ENCODE measurements around the gene POC1A. TPM values are rescaled to one million over a fixed set of nuclear protein-coding genes. Genes with fewer than 3 reads are reported as not detected.

POC1A gene
- total RNA-seq, 1 donor from 2014 or later: 30.1 TPM

DNA sequence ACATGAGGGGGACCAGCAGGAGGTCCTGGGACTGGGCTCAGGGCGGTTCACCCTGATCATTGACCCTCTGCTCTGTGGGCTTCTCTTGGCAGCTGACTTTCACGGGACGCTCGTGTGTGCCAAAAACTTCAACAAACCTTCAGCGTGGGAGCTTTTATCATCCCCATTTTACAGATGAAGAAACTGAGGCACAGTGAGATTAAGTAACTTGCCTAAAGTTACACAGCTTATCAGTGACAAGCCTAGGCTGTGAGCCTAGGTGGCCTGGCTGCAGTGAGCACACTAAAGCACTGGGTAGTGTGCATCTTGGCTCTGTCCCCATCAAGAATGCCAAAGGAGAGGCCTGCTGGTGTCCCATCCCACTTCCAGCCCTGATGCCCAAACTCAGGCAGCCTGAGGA lies 74.3 kb downstream of the POC1A start:
- H3K9me3 Mint-ChIP-seq: no peaks in the 10 kb centered on the region
- H3K36me3 Mint-ChIP-seq (ENCODE audit: low read depth): peaks cover 2% of the 10 kb centered on the region
- no peak overlapping the region for H3K27ac Mint-ChIP-seq (ENCODE audit: unreplicated experiment)
- no peak overlapping the region for H3K4me3 Mint-ChIP-seq
- no peaks in the 10 kb centered on the region for H3K27me3 Mint-ChIP-seq (ENCODE audit: low read depth)
- no peak for DNase-seq (ENCODE audit: low read depth, low spot score)
- TF ChIP-seq, protein P1, sequence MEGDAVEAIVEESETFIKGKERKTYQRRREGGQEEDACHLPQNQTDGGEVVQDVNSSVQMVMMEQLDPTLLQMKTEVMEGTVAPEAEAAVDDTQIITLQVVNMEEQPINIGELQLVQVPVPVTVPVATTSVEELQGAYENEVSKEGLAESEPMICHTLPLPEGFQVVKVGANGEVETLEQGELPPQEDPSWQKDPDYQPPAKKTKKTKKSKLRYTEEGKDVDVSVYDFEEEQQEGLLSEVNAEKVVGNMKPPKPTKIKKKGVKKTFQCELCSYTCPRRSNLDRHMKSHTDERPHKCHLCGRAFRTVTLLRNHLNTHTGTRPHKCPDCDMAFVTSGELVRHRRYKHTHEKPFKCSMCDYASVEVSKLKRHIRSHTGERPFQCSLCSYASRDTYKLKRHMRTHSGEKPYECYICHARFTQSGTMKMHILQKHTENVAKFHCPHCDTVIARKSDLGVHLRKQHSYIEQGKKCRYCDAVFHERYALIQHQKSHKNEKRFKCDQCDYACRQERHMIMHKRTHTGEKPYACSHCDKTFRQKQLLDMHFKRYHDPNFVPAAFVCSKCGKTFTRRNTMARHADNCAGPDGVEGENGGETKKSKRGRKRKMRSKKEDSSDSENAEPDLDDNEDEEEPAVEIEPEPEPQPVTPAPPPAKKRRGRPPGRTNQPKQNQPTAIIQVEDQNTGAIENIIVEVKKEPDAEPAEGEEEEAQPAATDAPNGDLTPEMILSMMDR (conservative IDR thresholded peaks at IDR 0.05): no peak
- H3K4me1 Mint-ChIP-seq: peaks cover 7% of the 10 kb centered on the region

DNA sequence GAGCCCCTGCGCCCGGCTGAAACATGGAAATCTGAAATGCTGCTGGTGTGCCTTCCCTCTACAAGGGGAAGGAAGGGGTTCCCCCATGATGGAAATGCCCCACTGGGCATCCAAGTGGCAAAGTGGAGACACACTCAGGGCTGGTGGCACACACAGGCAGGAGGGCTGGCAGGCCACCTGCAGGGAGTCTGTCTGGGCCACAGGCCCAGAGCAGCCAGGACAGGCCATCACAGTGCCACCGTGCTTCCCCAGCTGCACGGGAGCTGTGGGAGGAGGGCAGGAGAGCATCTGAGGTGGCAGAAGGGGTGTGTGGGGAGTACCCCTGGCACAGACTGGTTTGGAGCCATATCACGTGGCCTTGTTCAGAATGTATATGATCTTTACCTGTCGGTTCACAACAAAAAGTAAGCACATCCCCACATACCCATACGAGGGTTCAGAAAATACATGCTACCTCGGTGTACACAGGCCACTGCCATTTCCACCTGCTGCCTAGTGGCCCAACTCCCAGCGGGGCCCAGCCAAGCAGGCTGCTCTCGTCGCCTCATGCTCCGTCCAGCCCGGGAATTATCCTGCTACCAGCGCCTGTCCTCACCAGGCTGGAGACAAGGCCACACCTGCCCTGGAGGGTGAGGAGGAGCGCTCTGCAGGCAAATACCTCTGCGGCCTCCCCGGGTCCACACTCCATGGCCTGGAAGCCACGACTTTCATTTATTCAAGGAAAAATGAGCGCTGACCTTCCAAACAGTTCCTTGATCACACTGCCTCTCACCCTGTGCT lies 75.3 kb downstream of the POC1A start:
- H3K27ac Mint-ChIP-seq (ENCODE audit: unreplicated experiment): no peak overlapping the region
- TF ChIP-seq, protein P1 (conservative IDR thresholded peaks at IDR 0.05): no peak

DNA sequence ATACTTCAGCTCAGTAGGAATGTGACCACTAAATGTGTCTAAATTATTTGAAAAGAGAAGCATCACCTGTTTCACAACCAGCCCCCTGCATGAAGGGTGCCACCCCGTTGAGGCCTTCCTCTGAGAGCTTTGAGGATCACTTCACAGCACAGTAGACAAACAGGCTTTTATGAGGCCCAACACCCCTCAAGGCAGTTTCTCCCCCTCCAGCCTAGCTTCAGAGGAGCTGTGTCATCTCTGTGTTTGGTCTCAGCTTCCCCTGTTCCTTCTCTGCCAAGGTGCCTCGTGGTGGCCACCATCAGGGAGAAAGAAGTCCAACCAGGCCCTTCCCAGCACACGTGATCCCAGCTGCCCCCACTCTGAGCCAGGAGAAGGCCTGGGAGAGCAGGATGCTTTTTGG lies 76.3 kb downstream of the POC1A start:
- Mint-ChIP-seq H3K27ac (ENCODE audit: unreplicated experiment) (peak overlapping the region; percentile 71), H3K4me1 (peaks cover 7% of the 10 kb centered on the region), H3K36me3 (ENCODE audit: low read depth) (peaks cover 2% of the 10 kb centered on the region), H3K27me3 (ENCODE audit: low read depth) (no peaks in the 10 kb centered on the region), H3K9me3 (no peaks in the 10 kb centered on the region), H3K4me3 (no peak overlapping the region)
- TF ChIP-seq, protein P1 (conservative IDR thresholded peaks at IDR 0.05): no peak
- no peak for DNase-seq (ENCODE audit: low read depth, low spot score)

More for the DNA sequence above, 75.3 kb downstream of the POC1A start:
- Mint-ChIP-seq H3K36me3 (ENCODE audit: low read depth) (peaks cover 2% of the 10 kb centered on the region), H3K9me3 (no peaks in the 10 kb centered on the region), H3K4me3 (no peak overlapping the region), H3K27me3 (ENCODE audit: low read depth) (no peaks in the 10 kb centered on the region), H3K4me1 (peaks cover 7% of the 10 kb centered on the region)
- DNase-seq (ENCODE audit: low read depth, low spot score): no peak

DNA sequence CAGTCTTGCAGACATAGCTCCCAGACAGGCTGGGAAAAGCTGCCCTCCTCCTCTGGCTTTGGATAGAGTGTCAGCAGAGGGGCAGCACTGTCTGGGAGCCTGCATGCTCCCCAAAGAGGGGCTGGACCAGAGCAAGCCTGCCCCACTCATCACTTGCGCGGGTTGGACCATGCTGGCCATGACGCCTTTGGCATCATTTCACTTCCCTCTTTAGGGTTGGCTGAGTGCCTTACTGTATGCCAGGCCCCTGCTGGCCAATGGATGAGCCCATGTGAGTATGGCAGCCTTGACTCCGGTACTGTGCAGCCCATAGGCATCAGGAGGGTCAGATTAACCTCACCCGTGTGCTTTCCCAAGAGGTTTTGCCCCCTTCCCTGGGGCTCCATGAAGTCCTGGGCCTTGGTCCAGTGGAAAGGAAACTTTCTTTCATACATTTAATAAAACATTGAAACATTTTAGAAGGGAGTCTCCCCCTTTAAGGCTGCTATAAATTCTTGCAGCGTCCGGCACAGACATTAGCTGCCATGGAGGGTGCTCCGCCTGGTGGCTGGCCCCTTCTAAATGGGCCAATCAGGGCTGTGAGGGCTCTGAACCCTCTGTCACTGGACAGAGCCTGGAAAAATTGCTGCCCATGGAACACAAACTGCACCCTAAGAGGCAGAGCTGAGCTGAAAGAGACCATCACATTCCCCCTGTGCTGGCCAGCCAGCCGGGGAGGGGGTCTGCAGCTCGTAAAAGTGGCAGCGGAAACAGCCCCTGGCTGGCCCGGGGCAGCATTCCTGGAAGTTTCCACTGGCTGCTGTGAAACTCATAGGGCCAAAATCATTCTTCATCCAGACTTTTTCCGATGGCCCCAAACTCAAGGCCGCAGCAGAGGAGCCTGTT lies 77.1 kb downstream of the POC1A start:
- no peaks in the 10 kb centered on the region for H3K9me3 Mint-ChIP-seq

DNA sequence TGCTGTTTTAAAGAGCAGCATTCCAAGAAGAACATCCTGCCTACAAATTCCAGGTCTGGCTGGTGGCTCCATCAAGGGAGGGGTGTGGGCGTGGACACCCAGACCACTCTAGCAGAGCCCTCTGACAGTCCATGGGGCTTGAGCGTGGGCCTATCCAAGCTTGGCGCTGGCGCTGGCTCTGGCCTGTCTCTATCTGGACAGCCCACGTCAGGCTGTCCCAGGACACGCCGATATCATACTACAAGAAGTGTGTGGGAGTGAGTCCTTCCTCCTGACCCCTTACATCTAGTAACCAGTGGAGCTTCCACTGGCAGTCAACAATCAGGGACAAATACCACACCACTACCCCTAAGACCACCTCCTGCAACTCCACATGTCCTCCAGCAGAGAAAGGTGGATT lies 80.7 kb downstream of the POC1A start:
- Mint-ChIP-seq H3K4me3 (no peak overlapping the region), H3K9me3 (no peaks in the 10 kb centered on the region), H3K4me1 (peaks cover 17% of the 10 kb centered on the region), H3K27me3 (ENCODE audit: low read depth) (no peaks in the 10 kb centered on the region), H3K36me3 (ENCODE audit: low read depth) (peaks cover 2% of the 10 kb centered on the region), H3K27ac (ENCODE audit: unreplicated experiment) (no peak overlapping the region)
- no peak for DNase-seq (ENCODE audit: low read depth, low spot score)
- TF ChIP-seq, protein P1 (conservative IDR thresholded peaks at IDR 0.05): no peak

More for the DNA sequence above, 77.1 kb downstream of the POC1A start:
- peak overlapping the region; percentile 71 for H3K27ac Mint-ChIP-seq (ENCODE audit: unreplicated experiment)
- peaks cover 2% of the 10 kb centered on the region for H3K36me3 Mint-ChIP-seq (ENCODE audit: low read depth)
- H3K27me3 Mint-ChIP-seq (ENCODE audit: low read depth): no peaks in the 10 kb centered on the region
- H3K4me3 Mint-ChIP-seq: no peak overlapping the region
- no peak for DNase-seq (ENCODE audit: low read depth, low spot score)
- H3K4me1 Mint-ChIP-seq: peaks cover 7% of the 10 kb centered on the region
- TF ChIP-seq, protein P1 (conservative IDR thresholded peaks at IDR 0.05): no peak
